MV-4-11 (cell line): ENCODE measurements around the gene ACOT8.
A peak's percentile ranks its signal among the peaks of the same experiment; 100 is the strongest.
"Not testable (repeated sequence)": the region's sequence is repeated elsewhere in the genome, so short reads cannot be mapped to it uniquely, and the experiment has no call there.

Experiments used
- DNase-seq: peaks from one replicate; lab custom pipeline; 2025; lab: John Stamatoyannopoulos, UW

The ACOT8 gene

DNA sequence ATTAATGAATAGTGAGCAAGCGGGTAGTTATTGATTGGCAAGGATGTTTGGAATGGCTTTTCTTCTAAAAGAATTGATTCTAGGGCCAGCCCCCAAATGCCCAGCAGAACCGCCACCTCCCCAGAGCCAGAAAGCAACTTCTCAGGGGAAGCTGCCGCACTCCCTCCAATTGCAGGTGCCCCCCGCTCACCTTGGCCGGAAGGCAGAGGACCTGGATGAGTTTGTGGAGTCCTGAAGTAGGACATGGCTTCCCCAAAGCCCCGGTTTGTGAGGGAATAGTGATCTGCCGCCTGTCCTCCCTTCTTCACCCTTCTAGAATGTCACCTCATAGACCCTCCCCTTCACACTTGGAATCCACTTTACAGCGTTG is 30.1 kb upstream of the ACOT8 start, which contains the start of gene SPATA25:
SPATA25 (minus strand) TSS at position 277 of the 370 bp plus-strand sequence; CDS start at position 245, 32 bp downstream.
- DNase-seq, result no peak

- no peak for DNase-seq
Observed at GRCh38 chr20:45886590-45887345, 29.6 kb upstream of the ACOT8 start.

- no peak for DNase-seq
Observed at GRCh38 chr20:45883100-45883469, 25.9 kb upstream of the ACOT8 start.

DNA sequence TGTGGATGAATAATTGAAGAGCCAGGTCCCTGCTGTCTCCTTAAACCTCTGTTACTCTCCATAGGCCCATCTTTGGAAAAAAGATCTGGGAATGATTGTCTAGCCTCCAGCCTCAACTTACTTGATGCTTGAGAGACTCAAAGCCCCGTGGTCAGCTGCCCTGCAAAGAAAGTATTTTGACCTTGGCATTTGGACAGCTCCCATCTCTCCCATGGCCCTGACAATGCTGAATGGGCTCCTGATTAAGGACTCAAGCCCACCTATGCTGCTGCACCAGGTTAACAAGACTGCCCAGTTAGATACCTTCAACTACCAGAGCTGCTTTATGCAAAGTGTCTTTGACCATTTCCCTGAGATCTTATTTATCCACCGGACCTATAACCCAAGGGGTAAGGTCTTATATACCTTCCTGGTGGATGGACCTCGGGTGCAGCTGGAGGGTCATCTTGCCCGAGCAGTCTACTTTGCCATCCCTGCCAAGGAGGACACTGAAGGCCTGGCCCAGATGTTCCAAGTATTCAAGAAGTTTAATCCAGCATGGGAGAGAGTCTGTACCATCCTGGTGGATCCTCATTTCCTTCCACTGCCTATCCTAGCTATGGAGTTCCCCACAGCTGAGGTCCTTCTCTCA is 25.4 kb upstream of the ACOT8 start:
- DNase-seq, result no peak

DNA sequence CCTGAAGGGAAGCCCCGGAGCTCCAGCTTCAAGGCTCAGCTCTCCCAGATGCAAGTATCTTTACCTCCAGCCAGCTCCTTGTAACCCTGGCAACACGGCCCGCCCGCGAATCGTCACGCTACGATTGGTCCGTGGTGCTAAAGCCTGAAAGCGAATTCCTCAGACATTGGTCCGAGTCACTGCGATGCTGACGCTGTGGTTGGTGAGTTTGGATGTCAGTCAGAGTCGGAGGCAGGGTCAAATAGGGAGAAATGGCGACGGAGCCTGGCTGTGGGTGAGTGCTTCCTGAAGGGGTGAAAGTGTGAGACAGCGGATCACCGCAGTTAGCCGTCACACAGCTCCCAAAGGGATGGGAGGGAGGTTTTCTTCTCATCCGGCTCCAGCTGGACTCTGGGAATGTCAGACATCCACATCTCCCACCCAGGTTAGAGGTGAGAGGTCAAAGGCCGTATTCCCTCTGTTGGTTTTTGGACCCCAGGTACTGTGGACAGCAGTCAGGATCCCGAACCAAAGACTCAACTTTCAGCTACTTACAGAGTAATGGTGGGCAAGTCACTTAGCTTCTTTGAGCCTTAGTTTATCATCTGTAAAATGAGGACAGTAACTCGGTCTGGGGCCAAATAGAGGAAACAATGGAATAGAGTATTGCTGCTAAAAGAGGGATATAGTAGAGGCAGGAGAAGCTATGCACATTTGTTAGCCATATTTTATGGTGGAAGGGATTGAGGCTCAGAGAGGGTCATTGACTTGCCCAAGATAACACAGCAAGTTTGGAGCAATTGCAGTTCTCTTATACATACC is 24.0 kb upstream of the ACOT8 start, which contains the start of gene ZSWIM1:
ZSWIM1 (plus strand) TSS at position 240 of the 801 bp plus-strand sequence. CDS start 1,366 bp downstream, outside the sequence.
- peak; percentile 99 for DNase-seq

DNA sequence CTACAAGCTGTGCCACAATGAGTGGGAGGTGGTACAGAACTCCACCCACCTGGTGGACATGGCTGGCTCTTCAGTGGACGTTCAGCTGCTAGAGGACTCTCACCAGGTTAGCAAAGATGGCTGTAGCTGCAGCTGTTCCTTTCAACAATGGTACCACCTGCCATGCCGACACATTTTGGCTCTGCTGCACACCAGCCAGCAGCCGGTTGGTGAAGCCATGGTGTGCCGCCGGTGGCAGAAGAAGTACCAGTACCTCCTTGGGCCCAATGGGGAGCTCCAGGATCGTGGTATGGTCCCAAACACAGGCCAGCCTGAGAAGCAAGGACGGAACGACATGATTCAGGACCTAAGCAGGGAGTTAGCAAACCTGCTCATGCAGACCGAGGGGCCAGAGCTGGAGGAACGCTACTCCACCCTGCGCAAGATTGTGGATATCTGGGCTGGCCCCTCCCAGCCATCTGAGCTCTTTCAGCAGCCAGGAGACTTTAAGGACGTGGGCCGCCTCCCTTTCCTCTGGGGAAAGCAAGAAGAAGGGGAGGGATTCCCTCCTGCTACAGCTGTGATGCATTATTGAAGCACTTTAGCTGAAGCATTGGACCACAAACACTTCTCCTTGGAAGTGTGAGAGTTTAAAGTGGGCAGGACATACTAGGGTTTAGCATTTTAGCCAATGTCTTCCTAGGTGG is 21.0 kb upstream of the ACOT8 start:
- DNase-seq, result no peak

DNA sequence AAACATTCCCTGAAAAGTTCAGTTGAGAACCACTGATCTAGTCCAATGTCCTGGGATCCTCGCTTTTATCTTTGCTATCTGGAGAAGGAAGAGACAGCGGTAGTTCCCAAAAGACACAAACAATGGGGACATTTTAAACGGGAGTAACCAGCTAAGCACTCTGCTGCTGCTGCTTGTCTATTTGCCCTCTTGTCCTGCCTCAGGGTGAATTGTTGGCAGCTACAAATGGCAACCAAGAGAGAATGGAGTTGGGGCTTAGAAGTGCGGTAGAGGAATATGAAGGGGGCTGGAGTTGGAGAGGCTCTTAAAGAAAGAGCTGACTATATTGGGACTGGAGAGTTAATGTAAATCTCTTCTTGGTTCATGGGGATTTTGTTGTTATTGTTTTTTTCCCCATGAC is 17.4 kb upstream of the ACOT8 start:
- DNase-seq, result no peak

- not testable (repeated sequence) for DNase-seq
Observed at GRCh38 chr20:45874104-45874481, 16.9 kb upstream of the ACOT8 start.

- DNase-seq, result no peak
Observed at GRCh38 chr20:45873409-45874103, 16.4 kb upstream of the ACOT8 start.

GRCh38 chr20:45872626-45873025 is 15.4 kb upstream of the ACOT8 start:
- DNase-seq, result no peak

- no peak for DNase-seq
Observed at GRCh38 chr20:45867819-45868176, 10.6 kb upstream of the ACOT8 start.

DNA sequence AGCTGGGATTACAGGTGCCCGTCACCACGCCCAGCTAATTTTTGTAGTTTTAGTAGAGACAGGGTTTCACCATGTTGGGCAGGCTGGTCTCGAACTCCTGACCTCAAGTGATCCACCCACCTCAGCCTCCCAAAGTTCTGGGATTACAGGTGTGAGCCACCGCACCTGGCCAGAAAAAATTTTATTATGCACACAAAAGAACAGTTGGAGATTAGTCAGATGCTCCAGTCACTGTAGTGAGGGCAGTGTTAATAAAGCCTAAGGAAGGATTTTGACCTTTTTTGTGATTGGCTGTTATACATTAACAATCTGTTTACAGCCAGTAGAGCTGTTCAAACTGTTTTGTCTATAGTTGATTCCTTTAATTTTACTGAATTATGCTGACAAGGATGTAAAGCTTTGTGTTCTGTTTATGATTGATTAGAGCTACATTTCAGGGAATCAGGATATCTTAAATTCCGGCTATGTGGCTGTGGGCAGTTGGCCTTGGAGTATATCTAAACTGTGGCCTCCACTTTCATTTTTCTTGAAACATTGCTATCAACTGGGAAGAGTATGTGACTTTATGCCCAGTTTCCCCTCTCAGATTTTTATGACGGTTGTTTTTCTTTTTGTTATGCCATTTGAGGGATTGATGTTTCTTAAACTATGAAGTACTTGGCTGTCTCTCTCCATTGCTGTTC is 10.1 kb upstream of the ACOT8 start:
- no peak for DNase-seq

GRCh38 chr20:45866454-45866853 is 9.3 kb upstream of the ACOT8 start:
- DNase-seq, result no peak

- DNase-seq, result peak; percentile 6
Observed at GRCh38 chr20:45863543-45864470, 6.6 kb upstream of the ACOT8 start.

DNA sequence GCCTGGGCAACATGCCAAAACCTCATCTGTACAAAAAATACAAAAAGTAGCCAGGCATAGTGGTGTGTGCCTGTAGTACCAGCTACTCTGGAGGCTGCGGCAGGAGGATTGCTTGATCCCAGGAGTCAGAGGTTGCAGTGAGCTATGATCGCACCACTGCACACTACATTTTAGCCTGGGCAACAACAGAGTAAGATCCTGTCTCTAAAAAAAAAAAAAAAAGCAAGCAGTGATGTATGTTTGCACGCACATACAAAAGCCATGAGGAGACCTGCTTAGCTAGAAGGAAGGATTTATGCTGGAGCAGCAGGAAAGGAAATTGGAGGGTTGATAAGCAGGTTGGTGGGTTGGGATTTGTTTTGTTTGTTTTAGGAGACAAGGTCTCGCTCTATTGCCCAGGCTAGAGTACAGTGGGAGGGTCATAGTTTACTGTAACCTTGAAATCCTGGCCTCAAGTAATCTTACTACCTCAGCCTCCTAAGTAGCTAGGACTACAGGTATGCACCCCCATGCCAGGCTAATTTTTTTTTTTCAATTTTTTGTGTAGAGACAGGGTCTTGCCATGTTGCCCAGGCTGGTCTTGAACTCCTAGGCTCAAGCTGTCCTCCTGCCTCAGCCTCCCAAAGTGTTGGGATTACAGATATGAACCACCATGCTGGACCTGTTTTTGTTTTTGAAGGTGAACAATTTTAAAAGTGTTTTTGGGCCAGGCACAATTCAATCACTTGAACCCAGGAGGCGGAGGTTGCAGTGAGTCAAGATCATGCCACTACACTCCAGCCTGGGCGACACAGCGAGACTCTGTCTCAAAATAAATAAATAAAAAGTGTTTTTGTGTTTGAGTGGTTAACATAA is 4.3 kb upstream of the ACOT8 start:
- no peak for DNase-seq

DNA sequence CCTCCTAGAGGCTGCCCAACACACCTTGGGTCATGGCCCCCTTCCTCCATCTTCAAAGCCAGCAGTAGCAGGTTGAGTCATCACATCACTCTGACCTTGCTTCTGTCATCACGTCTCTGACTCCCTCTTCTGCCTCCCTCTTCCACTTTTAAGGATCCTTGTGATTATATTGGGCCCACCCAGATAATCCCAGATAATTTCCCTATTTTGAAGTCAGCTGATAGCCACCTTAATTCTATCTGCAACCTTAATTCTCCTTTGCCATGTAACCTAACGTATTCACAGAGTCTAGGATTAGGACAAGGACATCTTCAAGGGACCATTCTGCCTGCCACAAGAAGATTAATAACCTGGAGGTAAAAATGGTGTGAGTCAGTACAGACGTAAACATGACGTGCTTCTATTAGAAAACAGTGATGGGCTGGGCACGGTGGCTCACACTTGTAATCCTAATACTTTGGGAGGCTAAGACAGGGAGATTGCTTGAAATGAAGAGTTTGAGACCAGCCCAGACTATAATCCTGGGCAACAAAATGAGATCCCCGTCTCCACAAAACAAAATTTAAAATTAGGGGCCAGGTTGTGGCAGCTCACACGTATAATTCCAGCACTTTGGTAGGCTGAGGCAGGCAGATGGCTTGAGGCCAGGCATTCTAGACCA is 3.5 kb upstream of the ACOT8 start:
- no peak for DNase-seq

GRCh38 chr20:45859916-45860315 is 2.7 kb upstream of the ACOT8 start:
- no peak for DNase-seq

DNA sequence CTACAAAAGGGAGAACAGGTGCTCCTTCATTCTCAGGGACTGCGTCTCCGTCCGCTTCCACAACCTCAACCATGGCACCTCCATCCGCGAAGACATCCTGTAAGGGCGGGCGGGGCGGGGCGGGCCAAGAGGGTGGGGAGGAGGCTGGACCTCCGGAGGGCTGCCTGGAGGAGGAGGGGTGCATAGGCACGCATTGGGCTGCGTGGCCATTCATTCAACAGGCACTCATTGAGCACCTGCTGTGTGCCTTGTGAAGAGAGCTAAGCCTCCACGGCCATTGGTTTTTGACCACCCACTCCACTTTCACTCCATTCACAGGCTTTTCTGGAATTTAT is 657 bp upstream of the ACOT8 start:
- DNase-seq, result peak; percentile 56

DNA sequence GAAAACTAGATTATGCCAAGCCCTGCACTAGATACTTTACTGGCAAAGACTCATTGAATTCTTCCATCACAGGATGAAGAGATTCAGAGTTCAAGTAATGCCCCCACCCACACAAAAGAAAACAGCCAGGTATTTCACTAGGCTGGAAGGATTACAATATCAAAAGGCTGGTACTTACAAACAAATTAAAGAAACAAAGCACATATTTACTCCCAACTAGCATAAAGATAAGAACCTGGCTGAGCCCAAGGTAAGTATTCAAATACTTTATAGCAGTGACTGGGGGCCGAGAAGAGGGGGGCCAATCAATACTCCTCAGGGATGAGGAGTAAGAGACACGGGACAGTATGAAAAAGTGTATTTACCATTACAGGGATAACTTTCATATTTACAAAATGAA is 3.7 kb downstream of the ACOT8 start:
- no peak for DNase-seq
